ENCODE data around the gene TMEM259.

TMEM259 gene

GRCh38 chr19:1055028-1055425 lies 34.1 kb upstream of the TMEM259 start:
- DNase-seq = no peak

GRCh38 chr19:1054102-1055027 lies 33.4 kb upstream of the TMEM259 start:
- no peak for DNase-seq

- no peak for DNase-seq
Observed at GRCh38 chr19:1053176-1054101, 32.5 kb upstream of the TMEM259 start.

- no peak for DNase-seq
Observed at GRCh38 chr19:1052349-1052975, 31.5 kb upstream of the TMEM259 start.

- no peak for DNase-seq
Observed at GRCh38 chr19:1051791-1052190, 30.9 kb upstream of the TMEM259 start.

GRCh38 chr19:1050989-1051788 lies 30.3 kb upstream of the TMEM259 start:
- no peak for DNase-seq

- no peak for DNase-seq
Observed at GRCh38 chr19:1049800-1050199, 28.9 kb upstream of the TMEM259 start.

- no peak for DNase-seq
Observed at GRCh38 chr19:1049106-1049505, 28.2 kb upstream of the TMEM259 start.

GRCh38 chr19:1047696-1048147 lies 26.8 kb upstream of the TMEM259 start:
- no peak for DNase-seq

GRCh38 chr19:1046836-1047695 lies 26.1 kb upstream of the TMEM259 start:
- DNase-seq = no peak

- DNase-seq = no peak
Observed at GRCh38 chr19:1046117-1046626, 25.2 kb upstream of the TMEM259 start.

- no peak for DNase-seq
Observed at GRCh38 chr19:1045247-1045603, 24.3 kb upstream of the TMEM259 start.

- DNase-seq = peak; percentile 51 to 69
Observed at GRCh38 chr19:1042689-1043511, 22.0 kb upstream of the TMEM259 start.

GRCh38 chr19:1041835-1042685 lies 21.1 kb upstream of the TMEM259 start:
- DNase-seq = peak in 1 of 2 experiments; percentile 52

GRCh38 chr19:1041272-1041834 lies 20.4 kb upstream of the TMEM259 start:
- peak in 1 of 2 experiments; percentile 44 for DNase-seq

- DNase-seq = peak; percentile 97 to 99
Observed at GRCh38 chr19:1040476-1041271, 19.8 kb upstream of the TMEM259 start.

- peak; percentile 97 to 99 for DNase-seq
Observed at GRCh38 chr19:1039646-1040475, 18.9 kb upstream of the TMEM259 start, which contains the start of gene ABCA7. TSS of gene ABCA7 (plus strand) at chr19:1040107. CDS start at chr19:1041362, 1,255 bp downstream.

All from NCI-H524 (cell line).